IPS DF 4.7 (cell line): ENCODE measurements around the gene GPC5.
"Not testable (repeated sequence)": the region's sequence is repeated elsewhere in the genome, so short reads cannot be mapped to it uniquely, and the experiment has no call there.

Source experiments
- DNase-seq: peaks from one replicate; pipeline ENCODE4 v3.0.0-alpha.2; 2013; ENCODE audit warnings: low spot score; ENCODE audit errors: extremely low read depth

The GPC5 gene

DNA sequence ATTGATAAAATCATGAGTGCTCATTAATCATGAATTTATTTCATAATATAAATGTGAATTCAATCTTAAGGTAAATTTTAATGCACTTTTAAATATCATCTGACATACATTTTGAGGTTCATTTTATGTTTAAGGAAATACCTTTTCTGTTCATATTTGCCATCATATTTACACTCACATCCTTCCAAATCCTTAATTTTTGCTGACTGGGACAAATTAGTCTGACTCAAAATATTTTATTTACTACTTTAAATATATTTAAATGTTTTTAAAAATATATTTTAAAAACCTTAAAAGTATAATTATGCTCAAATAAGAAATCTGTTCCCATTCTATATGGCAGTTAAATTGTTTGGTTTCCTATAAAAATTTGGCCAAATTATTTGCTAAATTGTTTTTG lies 438.1 kb downstream of the GPC5 start:
- no peak for DNase-seq

DNA sequence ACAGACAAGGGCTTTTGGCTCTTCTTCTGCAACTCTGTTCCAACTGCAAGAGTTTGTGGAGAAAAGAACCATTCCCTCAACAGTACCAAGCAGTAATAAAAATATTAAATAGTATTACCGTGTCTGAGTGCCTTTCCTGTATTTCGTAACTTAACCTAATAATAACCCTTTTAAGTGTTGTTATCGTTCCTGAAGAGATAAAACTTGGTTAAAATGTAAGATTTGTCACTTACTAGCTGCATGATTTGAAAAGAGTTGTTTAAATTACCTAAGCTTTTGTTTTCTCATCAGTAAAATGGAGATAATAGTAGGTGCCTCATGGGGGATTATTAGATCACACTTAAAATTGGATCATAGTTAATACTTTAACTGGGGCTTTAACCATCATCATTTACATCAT lies 447.2 kb downstream of the GPC5 start:
- DNase-seq = no peak

DNA sequence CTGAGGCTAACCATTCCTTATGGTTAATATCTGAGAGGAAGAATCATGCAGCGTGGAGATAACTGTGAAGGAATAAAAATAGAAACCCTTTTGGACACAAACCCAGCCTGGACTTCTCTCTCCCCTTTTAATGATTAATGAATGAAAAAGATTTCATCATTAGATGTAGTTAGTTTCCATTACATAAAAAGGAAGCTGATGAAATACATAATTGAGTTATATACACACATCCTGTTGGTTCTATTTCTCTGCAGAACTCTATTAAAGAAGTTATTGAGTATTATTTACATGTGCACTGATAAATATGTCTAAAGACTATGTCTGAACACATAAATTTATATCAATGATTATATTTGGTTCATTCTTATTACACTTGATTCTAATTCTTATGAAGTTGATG lies 465.3 kb downstream of the GPC5 start:
- DNase-seq = no peak

DNA sequence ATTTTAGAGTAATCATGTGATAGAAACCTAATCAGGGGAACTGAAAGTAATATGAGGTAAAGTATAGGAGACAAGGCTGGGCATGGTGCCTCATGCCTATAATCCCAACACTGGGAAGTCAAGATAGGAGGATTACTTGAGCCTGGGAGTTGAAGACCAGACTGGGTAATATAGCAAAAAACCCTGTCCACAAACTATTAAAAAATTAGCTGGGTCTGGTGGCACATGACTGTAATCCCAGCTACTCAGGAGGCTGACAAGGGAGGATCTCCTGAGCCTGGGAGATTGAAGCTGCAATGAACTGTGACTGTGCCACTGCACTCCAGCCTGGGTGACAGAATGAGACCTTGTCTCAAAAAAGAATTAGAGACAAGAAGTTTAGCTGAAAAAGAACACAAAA lies 469.9 kb downstream of the GPC5 start:
- no peak for DNase-seq

DNA sequence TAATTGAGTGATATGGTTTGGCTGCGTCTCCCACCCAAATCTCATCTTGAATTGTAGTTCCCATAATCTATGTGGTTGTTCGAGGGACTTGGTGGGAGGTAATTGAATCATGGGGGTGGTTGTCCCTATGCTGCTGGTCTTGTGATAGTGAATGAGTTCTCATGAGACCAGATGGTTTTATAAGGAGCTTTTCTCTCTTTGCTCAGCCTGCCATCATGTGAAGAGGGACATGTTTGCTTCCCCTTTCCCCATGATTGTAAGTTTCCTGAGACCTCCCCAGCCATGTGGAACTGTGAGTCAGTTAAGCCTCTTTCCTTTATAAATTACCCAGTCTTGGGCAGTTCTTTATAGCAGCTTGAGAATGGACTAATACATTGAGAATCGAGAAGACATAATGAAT lies 480.1 kb downstream of the GPC5 start:
- no peak for DNase-seq

DNA sequence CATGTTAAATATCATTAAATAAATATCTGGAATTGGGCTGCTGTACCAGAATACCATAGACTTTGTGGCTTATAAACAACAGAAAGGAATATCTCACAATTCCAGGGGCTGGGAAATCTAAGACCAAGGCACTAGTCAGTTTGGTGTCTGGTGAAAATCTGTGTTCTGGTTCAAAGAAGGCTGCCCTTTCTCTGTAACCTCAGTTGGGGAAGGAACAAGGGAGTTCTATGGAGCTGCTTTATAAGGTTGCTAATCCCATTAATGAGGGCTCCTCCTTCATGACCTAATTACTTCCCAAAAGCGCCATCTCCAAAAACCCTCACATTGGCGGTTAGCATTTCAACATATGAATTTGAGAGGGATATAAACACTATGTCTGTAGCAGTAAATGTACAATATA lies 480.9 kb downstream of the GPC5 start:
- DNase-seq = no peak

DNA sequence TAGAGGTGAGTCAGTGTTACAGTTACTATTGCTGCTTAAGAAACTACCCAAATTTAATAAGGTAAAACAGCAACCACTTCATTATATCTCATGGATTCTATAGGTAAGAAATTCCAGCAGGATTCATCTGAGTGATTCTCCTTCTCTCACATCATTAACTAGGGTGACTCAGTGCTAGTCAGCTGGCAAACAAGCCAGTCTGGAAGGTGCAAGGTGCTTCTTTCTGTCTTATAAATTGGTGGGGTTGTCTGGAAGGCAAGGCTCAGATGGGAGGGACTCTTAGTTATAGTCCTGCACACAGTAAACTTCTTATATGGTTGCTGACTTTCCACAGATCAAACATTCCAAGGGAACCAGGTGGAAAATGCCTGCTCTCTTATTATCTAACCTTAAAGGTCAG lies 484.5 kb downstream of the GPC5 start:
- DNase-seq = no peak

DNA sequence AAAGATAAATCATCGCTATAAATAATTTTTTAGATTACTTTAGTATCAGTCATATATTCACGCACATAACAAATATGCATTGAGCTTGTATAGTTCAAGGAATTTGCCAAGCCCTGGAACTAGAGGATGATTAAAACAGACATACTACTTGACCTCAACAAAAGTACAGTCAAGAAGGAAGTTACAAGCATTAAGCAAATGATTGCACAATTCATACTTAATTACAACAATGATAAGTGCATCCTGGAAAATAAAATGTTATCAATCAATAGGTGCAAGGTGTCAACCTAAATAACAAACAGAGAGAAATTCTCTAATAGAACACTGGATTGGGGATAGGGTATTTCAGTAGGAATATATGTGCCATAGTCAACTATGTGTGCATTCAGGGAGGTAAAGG lies 491.2 kb downstream of the GPC5 start:
- DNase-seq = no peak

DNA sequence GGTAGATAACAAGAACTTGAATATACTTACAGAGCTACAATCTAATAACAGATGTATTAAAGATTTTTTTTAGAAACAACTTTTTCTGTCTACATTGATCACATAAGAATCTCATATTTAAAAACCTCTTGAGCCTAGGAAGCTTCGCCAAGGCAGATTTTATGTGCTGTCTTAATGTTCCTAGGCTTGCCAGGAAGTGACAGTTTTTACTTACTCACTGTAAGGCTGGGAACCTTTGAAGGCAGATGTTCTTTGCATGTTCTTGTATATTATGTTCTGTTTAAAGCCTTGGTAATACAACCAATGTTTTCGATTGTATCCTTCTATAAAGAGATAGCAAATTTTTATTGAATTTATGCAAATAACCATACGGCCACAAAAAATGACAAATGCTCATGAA lies 492.7 kb downstream of the GPC5 start:
- no peak for DNase-seq

DNA sequence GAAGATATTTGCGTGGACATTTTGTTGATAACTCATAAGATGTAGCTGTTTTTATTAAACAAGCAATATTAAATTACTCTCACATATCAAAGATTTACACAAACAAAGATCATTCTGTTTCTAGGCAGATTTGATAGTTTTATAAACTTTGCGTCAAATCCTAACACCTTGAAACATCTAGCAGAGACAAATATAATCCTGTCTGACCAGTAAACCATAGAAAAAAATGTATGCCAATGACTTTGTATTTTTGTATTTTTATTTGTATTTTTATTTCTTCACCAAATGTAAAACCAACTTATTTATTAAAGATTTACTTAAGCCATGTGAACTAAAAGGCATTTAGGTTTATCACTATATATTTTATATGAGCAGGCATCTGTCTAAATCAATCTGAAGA lies 494.6 kb downstream of the GPC5 start:
- DNase-seq = no peak

DNA sequence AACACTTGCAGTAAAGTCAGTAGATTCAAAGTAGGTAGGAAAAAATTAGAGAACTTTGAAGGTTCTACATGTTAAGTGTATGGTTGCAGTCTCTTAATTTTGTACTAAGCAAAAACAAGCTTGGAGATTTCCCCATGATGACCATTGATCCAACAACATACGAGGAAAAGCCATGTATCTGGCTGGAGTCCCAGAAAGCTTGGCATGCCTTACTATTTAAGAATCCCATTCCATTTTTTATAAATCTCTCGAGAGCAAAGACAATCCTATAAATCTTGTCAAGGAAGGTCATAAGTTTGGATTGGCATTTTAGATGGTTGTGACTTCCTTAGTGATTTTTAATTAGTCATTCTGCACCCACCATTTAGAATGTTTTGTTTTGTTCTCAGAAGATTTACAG lies 495.9 kb downstream of the GPC5 start:
- DNase-seq = no peak

DNA sequence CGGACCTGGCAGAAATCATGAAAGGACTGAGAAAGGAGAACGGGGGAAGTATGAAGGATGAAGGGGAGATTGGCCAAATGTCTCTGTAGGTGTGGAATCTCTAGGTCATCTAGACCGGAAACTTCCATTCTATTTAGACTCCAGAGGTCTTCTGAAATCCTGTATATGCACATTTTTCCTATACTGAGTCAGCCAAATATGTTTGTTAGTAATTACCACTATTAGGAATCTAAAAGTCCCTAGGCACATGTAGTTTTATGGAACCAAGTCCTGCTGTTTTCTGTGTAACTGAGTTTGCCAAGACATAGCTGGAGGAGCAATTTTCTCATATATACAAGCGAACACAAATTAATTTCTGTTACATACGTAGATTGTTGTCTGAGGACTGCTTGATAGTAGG lies 498.1 kb downstream of the GPC5 start:
- no peak for DNase-seq

DNA sequence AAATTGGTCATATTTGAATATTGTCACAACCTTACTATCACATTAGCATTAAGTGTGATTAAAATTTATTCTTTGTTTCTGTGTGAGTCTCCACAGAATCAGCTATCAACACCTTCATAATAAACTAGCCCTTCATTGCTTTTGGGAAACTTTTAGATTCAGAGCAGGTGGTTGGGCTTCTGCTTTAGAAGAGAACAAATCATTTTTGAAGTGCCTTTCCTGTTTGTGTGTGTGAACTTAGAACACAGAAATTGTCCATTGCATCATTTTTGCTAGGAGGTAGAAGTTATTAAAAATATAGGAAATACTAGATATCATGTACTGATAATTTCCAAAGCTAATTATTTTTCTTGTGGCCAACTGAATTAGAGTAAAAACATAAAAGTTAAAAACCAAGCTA lies 500.6 kb downstream of the GPC5 start:
- not testable (repeated sequence) for DNase-seq

DNA sequence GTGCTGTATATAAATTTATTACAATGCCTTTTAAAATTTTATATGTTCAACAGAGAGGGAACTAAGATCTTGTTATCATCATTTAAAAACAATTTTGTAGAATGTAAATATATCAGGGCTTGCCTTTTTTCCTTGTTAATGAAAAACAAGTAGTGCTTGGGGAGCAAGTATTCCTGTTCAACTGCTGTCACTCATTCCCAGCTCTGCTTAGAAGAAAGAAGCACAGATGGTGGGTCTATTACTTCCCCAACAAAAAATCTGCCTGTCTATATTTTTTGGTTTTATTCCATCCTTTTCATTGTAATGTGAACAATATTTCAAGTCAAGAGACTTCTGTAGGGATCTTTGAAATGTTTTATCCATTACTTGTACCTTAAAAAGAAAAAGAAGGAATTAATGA lies 503.9 kb downstream of the GPC5 start:
- DNase-seq = no peak

DNA sequence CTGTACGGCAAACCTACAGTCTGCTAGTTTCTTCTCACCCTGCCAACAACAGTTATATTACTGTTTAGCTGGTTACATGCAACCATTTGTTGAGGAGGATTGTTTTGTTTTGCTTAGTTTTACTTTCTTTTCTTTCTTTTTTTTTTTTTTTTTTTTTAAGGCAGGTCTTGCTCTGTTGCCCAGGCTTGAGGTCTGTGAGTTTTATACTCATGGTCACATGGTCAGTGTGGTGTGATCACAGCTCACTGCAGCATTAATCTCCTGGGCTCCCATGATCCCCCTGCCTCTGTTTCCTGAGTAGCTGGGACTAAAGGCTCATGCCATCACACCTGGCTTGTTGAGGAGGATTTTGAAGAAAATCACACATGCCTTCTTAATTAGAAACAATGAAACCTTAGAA lies 505.6 kb downstream of the GPC5 start:
- no peak for DNase-seq

DNA sequence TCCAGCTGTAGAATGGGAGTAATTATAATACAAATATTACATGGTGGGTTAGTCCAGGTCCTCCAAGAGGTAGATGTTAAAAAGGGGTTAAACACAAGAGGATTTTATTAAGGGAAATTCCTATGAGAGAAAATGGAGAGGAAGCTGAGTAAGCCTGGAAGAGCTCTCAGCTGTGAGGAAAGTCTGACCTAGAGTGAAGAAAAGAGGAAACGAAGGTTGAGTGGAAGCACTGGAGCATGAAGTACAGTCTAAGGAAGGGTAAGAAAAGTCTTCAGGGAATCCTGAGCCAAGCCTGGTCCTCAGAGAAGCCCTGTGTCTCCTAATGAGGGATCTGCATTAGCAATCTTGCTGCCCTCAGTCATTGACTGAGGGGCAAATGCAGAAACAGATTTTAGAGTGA lies 506.2 kb downstream of the GPC5 start:
- no peak for DNase-seq

DNA sequence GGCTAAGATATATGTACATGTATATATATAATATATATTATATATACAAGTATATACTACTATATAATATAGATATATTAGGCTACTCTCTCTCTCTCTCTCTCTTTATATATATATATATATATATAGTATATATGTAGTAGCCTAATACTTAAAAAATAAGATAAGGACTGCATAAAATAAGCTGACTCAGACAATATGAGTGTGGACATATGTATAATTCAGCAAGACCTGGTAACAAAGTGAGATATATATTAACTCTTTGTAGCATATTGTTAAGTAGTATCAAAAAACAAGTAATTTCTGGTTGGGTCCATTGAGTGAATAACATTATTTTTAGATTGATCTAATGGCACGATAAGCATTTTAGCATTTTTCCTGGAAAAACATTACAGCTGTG lies 509.0 kb downstream of the GPC5 start:
- DNase-seq = no peak

DNA sequence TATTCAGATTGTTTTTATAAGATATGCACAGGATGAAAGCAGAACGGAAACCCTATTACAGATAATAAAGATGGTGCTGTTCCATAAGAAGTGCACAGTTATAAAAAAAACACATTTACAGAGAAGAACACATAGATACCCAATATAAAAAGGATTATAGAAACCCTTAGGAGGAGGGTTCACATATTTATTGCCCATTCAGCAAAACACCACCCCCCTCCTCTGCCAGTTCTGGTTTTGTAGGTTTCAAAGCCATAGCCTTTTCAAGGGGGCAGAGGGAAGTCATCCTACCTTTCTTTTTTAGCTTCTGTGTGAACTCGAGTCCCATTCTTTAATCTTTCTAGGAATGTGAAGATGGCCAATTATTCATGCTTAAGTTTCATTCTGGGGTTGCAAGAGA lies 511.2 kb downstream of the GPC5 start:
- no peak for DNase-seq

DNA sequence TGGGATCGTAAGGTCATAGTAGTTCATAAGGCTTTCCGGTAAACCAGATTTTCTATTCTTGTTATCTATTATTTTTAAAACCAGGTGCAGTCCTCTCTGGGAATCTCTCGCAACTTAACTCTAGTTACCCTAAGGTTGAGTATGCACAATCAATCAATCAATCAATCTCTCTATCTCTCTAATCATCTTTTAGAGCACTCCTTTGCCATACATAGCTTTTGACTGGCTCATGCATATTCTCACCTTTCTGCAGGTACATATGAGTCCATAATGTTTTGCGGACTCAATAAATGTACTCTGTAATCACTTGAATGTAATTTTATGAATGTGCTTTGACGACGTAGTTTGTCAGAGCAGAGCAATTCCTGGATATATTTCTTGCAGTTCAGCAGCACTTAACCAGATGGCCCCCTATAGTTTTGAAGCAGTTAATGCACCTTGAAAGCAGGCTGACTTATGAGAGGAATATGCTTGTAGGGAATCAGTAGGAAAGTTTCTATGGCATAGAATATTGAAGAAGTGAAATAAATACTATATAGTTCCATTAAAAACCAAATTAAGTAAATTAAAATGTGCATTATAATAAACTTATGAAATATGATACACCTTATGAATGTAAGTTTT lies 524.7 kb downstream of the GPC5 start:
- DNase-seq = no peak

DNA sequence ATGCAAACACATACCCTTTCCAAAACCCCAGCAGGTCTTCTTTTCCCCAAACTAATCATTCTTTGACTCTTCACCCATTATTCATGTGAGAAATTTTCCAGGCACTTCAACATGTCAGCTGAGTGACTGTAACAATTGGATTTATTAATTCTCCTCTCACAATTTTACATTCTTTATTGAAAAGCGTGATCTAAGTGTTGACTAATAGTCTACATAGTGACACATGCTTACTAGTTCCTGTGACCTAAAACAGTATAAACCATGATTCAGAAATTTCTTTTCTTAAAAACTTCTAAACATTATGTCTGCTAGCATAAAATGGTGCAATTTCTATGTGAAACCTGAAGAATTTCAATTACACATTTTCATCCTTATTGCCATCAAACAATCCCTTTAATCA lies 532.3 kb downstream of the GPC5 start:
- no peak for DNase-seq

DNA sequence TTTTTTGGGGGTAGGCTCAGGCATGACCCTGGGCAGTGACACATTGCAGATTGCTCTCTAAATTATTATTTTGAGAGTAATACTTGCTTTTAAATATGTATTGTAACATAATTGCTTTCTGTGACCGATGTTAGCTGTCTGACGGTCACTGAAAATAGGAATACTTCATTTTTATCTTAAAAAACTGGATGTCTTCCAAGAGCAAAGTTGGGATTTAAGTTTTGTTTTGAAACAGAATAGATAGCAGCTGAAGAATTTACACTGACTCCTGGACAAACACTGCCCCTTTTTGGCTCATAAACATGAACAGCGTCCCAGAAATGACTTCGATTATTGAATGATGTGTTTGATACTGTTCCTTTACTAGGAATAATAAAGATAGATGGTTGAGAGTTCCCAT lies 535.9 kb downstream of the GPC5 start:
- no peak for DNase-seq

DNA sequence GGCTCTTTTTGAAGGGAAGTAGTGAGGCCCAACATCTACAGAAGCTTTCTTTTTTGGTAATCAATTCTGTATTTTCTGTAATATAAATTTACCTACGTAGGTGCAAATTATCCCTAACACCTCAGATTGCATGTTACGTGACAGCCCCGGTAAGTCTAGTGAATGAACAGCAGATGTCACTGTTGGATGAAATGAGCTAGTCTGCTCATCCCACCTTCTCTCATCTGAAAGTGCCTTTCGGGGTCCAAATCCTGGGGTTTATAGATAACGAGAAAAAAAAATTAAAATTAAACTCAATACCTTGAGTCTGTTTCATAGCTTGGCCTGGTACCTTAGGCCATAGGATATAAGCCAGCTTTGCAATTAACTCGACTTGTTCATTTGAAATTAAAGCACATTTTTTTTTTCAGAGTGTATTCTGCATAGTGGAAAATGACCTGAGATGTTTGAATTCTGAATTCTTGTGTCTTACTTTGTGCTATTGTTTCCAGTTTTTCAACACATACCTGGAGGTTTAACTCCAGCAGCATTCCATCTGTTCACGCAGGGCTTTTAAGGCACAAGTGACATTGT lies 548.2 kb downstream of the GPC5 start:
- DNase-seq = no peak

DNA sequence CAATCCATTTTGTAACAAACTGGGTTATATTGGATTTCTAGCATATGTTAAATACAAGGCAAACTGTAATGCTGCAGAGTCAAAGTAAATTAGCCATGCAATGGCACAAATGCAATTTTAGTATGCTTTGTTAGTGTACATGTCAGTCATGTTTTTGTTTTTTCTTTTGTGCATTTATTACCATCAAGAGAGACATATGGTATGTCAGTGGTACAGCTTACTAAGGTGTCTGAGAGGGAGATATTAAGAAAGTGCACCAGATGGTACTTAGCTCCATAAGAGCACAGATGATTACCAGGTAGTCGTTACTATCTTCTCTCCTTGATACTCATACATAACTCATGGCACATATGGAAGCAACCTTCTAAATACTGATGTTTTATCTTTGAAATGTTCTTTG lies 550.3 kb downstream of the GPC5 start:
- DNase-seq = no peak

DNA sequence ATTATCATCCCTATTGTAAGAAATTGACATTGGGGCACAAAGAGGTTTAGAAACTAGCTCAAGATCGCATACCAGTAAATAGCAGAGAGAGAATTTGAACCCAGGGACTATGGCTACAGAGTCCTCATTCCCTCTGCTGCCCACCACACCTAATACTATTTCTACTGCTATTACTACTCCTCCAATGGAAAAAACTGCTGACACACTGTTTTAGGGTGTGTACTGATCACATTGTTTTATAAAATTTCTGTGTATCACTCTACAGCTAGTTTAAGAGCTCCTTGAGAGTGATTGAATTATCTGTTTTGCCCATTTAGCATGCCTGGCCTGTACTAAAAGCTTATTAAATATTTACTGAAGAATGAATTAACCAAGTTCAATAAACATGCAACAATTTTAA lies 552.4 kb downstream of the GPC5 start:
- DNase-seq = no peak
